Jurkat, Clone E6-1 (cell line): ENCODE measurements around the gene RGCC.
"Not testable (repeated sequence)": the region's sequence is repeated elsewhere in the genome, so short reads cannot be mapped to it uniquely, and the experiment has no call there.

Source experiments
- DNase-seq: peaks from one replicate; pipeline ENCODE4 v3.0.0-alpha.2; 2011; ENCODE audit warnings: low read depth, low spot score
- H3K4me3 ChIP-seq: 2 replicates; pipeline ENCODE4 v1.5.1; 2011; ENCODE audit warnings: mild to moderate bottlenecking, low read length, control low read depth, moderate library complexity

RGCC gene

DNA sequence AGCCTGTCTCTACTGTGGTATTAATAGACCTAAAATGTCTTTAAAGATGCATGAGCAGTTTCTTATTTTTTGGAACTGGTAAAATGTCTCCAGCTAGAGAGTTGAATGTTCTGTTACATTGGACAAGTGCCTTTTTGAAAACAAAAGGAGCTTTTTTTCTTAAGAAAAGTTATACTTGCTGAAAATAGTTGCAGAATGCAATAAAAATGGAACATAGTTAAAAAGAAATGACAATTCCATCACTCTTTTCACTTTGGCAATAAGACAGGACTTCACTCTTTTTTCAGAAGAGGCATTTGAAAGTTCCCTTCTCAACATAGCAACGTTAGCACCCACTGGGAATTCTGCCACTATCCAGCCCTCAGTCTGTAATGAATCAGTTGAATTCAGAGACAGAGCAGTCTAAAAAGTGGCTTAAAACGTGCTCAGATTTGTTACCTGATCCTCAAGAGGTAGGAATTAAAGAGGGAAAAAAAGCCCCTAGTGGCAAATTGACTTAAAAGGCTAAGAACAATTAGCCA lies 10.1 kb downstream of the RGCC start:
- H3K4me3 ChIP-seq: no peak overlapping the region
- DNase-seq: no peak

- no peak overlapping the region for H3K4me3 ChIP-seq
- no peak for DNase-seq
These were observed 11.3 kb downstream of the RGCC start for GRCh38 chr13:41468631-41469030.

DNA sequence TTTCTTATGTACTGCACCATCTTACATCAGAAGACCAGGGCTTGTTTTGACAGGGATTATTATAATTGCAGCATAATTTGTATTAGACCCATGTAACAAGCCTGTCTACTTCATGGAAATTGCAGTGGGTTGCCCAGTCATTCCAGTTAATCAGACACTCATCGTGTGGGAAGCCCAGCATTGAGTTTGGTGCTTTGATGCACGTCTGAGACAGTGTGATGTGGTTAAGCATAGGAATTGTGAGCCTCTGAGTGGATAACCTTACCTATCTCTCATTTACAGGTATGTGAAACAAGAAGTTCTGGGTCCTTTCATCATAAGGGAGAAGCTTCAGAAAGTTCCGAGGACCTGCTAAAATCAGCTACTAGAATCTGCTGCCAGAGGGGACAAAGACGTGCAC lies 12.8 kb downstream of the RGCC start:
- H3K4me3 ChIP-seq: no peak overlapping the region
- DNase-seq: no peak

DNA sequence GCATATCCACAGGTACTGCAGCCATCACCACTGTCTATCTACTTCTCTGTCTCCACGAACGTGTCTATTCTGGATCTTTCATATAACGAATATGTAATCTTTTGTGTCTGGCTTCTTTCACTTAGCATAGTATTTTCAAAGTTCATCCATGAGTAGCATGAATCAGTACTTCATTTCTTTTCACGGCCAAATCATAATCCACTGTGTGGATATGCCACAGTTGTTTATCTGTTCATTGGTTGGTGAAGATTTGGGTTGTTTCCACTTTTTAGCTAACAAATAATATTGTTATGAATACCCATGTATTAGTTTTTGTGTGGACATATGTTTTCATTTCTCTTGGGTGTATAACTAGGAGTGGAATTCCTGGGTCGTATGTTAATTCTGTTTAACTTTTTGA lies 14.4 kb downstream of the RGCC start:
- no peak for DNase-seq
- H3K4me3 ChIP-seq: no peak overlapping the region

GRCh38 chr13:41487222-41487621 lies 29.9 kb downstream of the RGCC start:
- DNase-seq: no peak
- H3K4me3 ChIP-seq: no peak overlapping the region

DNA sequence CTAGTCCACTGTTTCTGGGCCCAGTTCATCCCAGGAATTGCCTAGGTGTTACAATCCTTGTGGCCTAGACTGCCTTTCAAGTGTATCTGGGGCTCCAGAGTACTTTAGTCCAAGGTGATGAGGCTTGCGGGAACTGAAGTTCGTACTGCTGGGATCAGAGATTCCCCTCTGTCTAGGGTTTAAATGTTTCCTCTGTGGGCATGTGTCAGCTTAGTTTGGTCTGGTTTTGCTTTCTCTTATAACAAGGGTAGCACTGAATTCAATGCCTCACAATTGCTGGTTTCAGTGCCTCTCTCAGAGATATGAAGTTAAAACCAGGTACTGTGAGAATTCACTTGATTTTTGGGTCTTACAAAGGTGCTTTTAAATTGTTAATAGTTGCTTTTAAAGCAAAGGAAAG lies 30.8 kb downstream of the RGCC start:
- DNase-seq: no peak
- H3K4me3 ChIP-seq: no peak overlapping the region

- H3K4me3 ChIP-seq: no peak overlapping the region
- no peak for DNase-seq
These were observed 33.1 kb downstream of the RGCC start for GRCh38 chr13:41490371-41491015.

- no peak overlapping the region for H3K4me3 ChIP-seq
- DNase-seq: no peak
These were observed 34.1 kb downstream of the RGCC start for GRCh38 chr13:41491436-41491835.

- H3K4me3 ChIP-seq: peak overlapping the region; percentile 3; the same call in 1 of the 2 replicates
- peak; percentile 71 for DNase-seq
These were observed 35.3 kb downstream of the RGCC start for GRCh38 chr13:41492432-41493260.

- no peak for DNase-seq
These were observed 36.9 kb downstream of the RGCC start for GRCh38 chr13:41494202-41494601.

DNA sequence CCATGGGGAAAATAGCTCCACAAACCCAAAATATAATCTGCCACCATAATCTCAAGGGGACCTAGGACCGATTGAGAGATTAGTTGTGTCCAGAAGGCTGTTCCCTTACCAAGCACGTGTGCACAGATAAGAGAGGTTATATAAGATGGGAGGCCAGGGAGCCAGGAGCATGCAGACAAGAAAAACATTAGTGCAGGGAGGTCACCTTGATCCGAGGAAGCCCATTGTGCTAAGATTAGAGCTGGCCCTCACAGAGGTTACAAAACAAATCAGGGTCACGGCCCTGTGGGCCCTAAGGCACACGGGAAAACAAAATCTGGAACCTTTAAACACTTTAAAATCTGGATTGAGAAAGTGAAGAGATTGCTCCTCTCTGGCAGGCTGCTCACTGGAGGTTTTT lies 37.7 kb downstream of the RGCC start:
- no peak overlapping the region for H3K4me3 ChIP-seq
- DNase-seq: no peak

More at GRCh38 chr13:41494202-41494601, 36.9 kb downstream of the RGCC start:
- H3K4me3 ChIP-seq: no peak overlapping the region

- DNase-seq: no peak
- no peak overlapping the region for H3K4me3 ChIP-seq
These were observed 39.3 kb downstream of the RGCC start for GRCh38 chr13:41496420-41497234.

- no peak overlapping the region for H3K4me3 ChIP-seq
- DNase-seq: no peak
These were observed 40.1 kb downstream of the RGCC start for GRCh38 chr13:41497436-41497835.

DNA sequence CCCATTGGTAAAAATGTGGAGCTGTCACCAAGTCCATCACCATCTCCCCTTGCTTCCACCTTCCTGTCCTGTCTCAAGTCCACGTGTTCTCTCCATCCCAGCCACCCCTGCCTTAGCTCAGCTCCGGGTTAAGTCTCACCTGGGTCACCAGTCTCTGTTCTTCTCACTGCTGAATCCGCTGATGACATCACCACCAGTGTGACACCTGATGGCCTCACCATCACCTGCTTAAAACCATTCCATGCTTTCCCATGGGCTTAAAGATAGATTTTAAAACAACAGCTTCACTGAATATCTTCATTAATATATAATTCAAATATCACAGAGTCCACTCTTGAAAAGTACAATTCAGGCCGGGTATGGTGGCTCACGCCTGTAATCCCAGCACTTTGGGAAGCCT lies 42.1 kb downstream of the RGCC start:
- no peak for DNase-seq
- H3K4me3 ChIP-seq: no peak overlapping the region

GRCh38 chr13:41500511-41500910 lies 43.2 kb downstream of the RGCC start:
- peak; percentile 79 for DNase-seq
- no peak overlapping the region for H3K4me3 ChIP-seq

- DNase-seq: no peak
- no peak overlapping the region for H3K4me3 ChIP-seq
These were observed 43.9 kb downstream of the RGCC start for GRCh38 chr13:41501281-41501680.

DNA sequence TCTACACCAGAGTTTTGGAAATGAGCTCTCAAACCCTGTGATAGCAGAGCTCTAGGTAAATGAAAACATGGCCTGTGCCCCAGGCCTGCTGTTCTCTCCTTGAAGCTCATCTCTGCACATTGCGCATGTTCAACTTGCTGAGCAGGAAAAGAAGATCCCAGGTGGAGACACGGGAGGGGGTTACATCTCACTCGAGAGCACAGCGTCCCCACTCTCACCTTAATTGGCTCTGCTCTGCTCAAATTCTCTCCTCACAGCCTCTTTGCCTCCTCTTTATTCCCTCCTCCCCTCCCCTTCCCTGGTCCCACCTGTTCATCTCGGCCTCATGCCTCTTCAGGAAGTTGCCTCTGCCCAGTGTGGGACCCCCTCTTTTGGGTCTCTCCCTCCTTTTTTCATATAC lies 44.7 kb downstream of the RGCC start:
- DNase-seq: peak; percentile 34
- H3K4me3 ChIP-seq: no peak overlapping the region

DNA sequence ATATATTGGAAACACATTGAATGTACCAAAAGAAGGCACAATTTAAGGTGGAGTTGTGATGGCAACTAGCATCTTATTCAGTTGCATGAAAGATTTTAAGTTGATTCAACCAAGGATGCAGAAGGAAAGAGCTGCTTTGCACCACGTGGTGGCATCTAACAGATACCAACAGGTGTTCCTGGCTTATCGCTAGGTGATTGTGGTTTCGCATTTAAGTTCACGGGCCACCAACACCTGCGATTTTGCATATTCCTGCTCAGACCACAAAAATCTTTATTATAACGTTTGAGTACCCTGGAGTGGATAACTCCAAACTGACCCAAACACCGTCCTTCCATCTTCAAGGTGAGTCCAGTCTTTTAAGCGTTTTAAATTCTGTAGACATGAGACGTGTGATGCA lies 45.3 kb downstream of the RGCC start:
- H3K4me3 ChIP-seq: no peak overlapping the region
- DNase-seq: peak; percentile 96

GRCh38 chr13:41503356-41503755 lies 46.0 kb downstream of the RGCC start:
- no peak overlapping the region for H3K4me3 ChIP-seq
- DNase-seq: no peak

GRCh38 chr13:41504657-41505056 lies 47.3 kb downstream of the RGCC start:
- not testable (repeated sequence) for H3K4me3 ChIP-seq, DNase-seq
